H1 (cell line): Measurements from ENCODE around the gene CALD1. TPM values are rescaled to one million over a fixed set of nuclear protein-coding genes. Genes with fewer than 3 reads are reported as not detected.

ENCODE experiments used
- CTCF ChIA-PET: fragments of 300-600 bp; sonication (Branson Sonifier 250); formaldehyde crosslinking; loops from one replicate; lab custom pipeline; 2021; ENCODE audit not compliant: partially characterized antibody; lab: Charles Lee
- POLR2A ChIA-PET: fragments of 300-600 bp; sonication (Branson Sonifier 250); formaldehyde crosslinking; loops from one replicate; lab custom pipeline; 2021; ENCODE audit warnings: inconsistent platforms; ENCODE audit not compliant: partially characterized antibody; lab: Charles Lee
- DNase-seq, 2 experiments: peaks; one replicate each; pipeline versions ENCODE4 v3.0.0 to v3.0.0-alpha.2; 2010 to 2022; ENCODE audit warnings: low spot score in 2 of 2, low read depth in 1 of 2, mixed read lengths in 1 of 2
- FAIRE-seq: peaks from 2 replicates; lab custom pipeline; 2011; peaks lifted over from hg19 to GRCh38; lab: Jason Lieb, UNC
- H2AFZ ChIP-seq: 2 replicates; pipeline ENCODE4 v1.8.1; 2012; ENCODE audit warnings: low read length, inconsistent platforms
- H2AK5ac ChIP-seq: 2 replicates; pipeline ENCODE4 v1.6.1; 2013; ENCODE audit warnings: low read depth, low read length
- H2BK120ac ChIP-seq: replicated peaks from 2 replicates; pipeline ENCODE3; 2013; ENCODE audit warnings: low read depth, low read length, inconsistent platforms
- H2BK12ac ChIP-seq: 2 replicates; pipeline ENCODE4 v1.6.1; 2013; ENCODE audit warnings: low read depth, low read length
- H2BK15ac ChIP-seq: 2 replicates; pipeline ENCODE4 v1.6.1; 2013; ENCODE audit warnings: low read length
- H2BK20ac ChIP-seq: 2 replicates; pipeline ENCODE4 v1.6.1; 2013; ENCODE audit warnings: low read length
- H2BK5ac ChIP-seq: 2 replicates; pipeline ENCODE4 v1.6.1; 2013; ENCODE audit warnings: low read depth, low read length
- H3K14ac ChIP-seq: 2 replicates; pipeline ENCODE4 v1.6.1; 2013; ENCODE audit warnings: inconsistent platforms; ENCODE audit not compliant: insufficient read length
- H3K18ac ChIP-seq: 2 replicates; pipeline ENCODE4 v1.6.1; 2013; ENCODE audit warnings: low read length; ENCODE audit errors: extremely low read depth
- H3K23ac ChIP-seq: 2 replicates; pipeline ENCODE4 v1.6.1; 2013; ENCODE audit warnings: inconsistent platforms; ENCODE audit not compliant: insufficient read length
- H3K23me2 ChIP-seq: 2 replicates; pipeline ENCODE4 v1.6.1; 2013; ENCODE audit warnings: low read depth, low read length
- H3K27ac ChIP-seq: 2 replicates; pipeline ENCODE4 v1.6.1; 2011; ENCODE audit warnings: low read depth, low read length, inconsistent platforms
- H3K27me3 ChIP-seq, 4 experiments: replicated peaks in 1 of 4; 1 replicate in 1 of 4; 2 replicates in 3 of 4; pipeline versions ENCODE4 v1.6.1 to v1.8.1; 2011 to 2013; ENCODE audit warnings: low read length in 3 of 4, mild to moderate bottlenecking in 3 of 4, inconsistent platforms in 2 of 4, mixed read lengths in 2 of 4, moderate library complexity in 1 of 4; ENCODE audit not compliant: control insufficient read depth in 3 of 4, insufficient read depth in 3 of 4; ENCODE audit errors: extremely low read depth in 1 of 4
- H3K36me3 ChIP-seq, 4 experiments: 2 replicates each; pipeline versions ENCODE4 v1.6.1 to v1.8.1; 2011 to 2013; ENCODE audit warnings: mild to moderate bottlenecking in 4 of 4, low read length in 3 of 4, moderate library complexity in 2 of 4, control low read depth in 1 of 4, inconsistent platforms in 1 of 4; ENCODE audit not compliant: insufficient read depth in 4 of 4, control insufficient read depth in 2 of 4
- H3K4ac ChIP-seq: replicated peaks from 2 replicates; pipeline ENCODE3; 2013; ENCODE audit warnings: low read length, low read depth, mixed read lengths, inconsistent platforms; ENCODE audit not compliant: insufficient read length
- H3K4me1 ChIP-seq, 4 experiments: replicated peaks in 1 of 4; 1 replicate in 1 of 4; 2 replicates in 3 of 4; pipeline versions ENCODE4 v1.6.1 to v1.8.1; 2011 to 2013; ENCODE audit warnings: low read length in 3 of 4, inconsistent platforms in 2 of 4, mixed read lengths in 1 of 4; ENCODE audit not compliant: insufficient read depth in 4 of 4, control insufficient read depth in 3 of 4
- H3K4me2 ChIP-seq, 2 experiments: 2 replicates each; pipeline versions ENCODE4 v1.6.1 to v1.8.1; 2011 to 2013; ENCODE audit warnings: low read depth in 2 of 2, low read length in 2 of 2, control low read depth in 1 of 2, inconsistent platforms in 1 of 2, mild to moderate bottlenecking in 1 of 2; ENCODE audit not compliant: insufficient read depth in 1 of 2
- H3K4me3 ChIP-seq, 4 experiments: fragments of 200-600, 300-600 bp in 1 of 4; sonication (generic), shearing (Covaris generic), sonication (Bioruptor Twin) in 1 of 4; 2 replicates each; pipeline versions ENCODE4 v1.5.1 to v1.8.1; 2011 to 2016; ENCODE audit warnings: low read length in 4 of 4, low read depth in 3 of 4, control low read depth in 2 of 4, inconsistent platforms in 2 of 4, mild to moderate bottlenecking in 2 of 4, mixed read lengths in 1 of 4, moderate library complexity in 1 of 4; ENCODE audit not compliant: insufficient read depth in 2 of 4; ENCODE audit errors: extremely low read depth in 1 of 4
- H3K56ac ChIP-seq: replicated peaks from 2 replicates; pipeline ENCODE3; 2013; ENCODE audit warnings: low read depth, mild to moderate bottlenecking, mixed read lengths, low read length, inconsistent platforms; ENCODE audit not compliant: insufficient read length
- H3K79me1 ChIP-seq: 2 replicates; pipeline ENCODE4 v1.6.1; 2013; ENCODE audit warnings: low read depth, low read length, control low read depth
- H3K79me2 ChIP-seq, 2 experiments: 2 replicates each; pipeline versions ENCODE4 v1.6.1 to v1.8.1; 2012 to 2013; ENCODE audit warnings: low read length in 2 of 2, mild to moderate bottlenecking in 2 of 2, inconsistent platforms in 1 of 2; ENCODE audit not compliant: insufficient read depth in 2 of 2, control insufficient read depth in 1 of 2
- H3K9ac ChIP-seq, 4 experiments: replicated peaks in 1 of 4; 1 replicate in 1 of 4; 2 replicates in 3 of 4; pipeline versions ENCODE4 v1.6.1 to v1.8.1; 2011 to 2013; ENCODE audit warnings: low read depth in 3 of 4, low read length in 3 of 4, control low read depth in 2 of 4, mild to moderate bottlenecking in 2 of 4, moderate library complexity in 2 of 4, inconsistent platforms in 1 of 4; ENCODE audit errors: extremely low read depth in 1 of 4
- H3K9me3 ChIP-seq, 2 experiments: 2 replicates each; pipeline versions ENCODE4 v1.6.1 to v1.8.1; 2012 to 2013; ENCODE audit warnings: mild to moderate bottlenecking in 2 of 2, moderate library complexity in 2 of 2, control low read depth in 1 of 2, inconsistent platforms in 1 of 2, low read depth in 1 of 2, low read length in 1 of 2, mixed read lengths in 1 of 2; ENCODE audit not compliant: insufficient read depth in 2 of 2
- H4K20me1 ChIP-seq, 2 experiments: replicated peaks in 1 of 2; 2 replicates each; pipeline versions ENCODE3 to v1.8.1; 2011 to 2013; ENCODE audit warnings: inconsistent platforms in 2 of 2, low read length in 2 of 2, mild to moderate bottlenecking in 1 of 2; ENCODE audit not compliant: insufficient read depth in 2 of 2, control insufficient read depth in 1 of 2
- H4K5ac ChIP-seq: 2 replicates; pipeline ENCODE4 v1.6.1; 2013; ENCODE audit warnings: low read length, low read depth, mixed read lengths, inconsistent platforms; ENCODE audit not compliant: insufficient read length
- H4K8ac ChIP-seq: 2 replicates; pipeline ENCODE4 v1.8.0; 2013; ENCODE audit warnings: mild to moderate bottlenecking, moderate library complexity, low read length, inconsistent platforms; ENCODE audit not compliant: insufficient read depth; ENCODE audit errors: extremely low read depth
- H4K91ac ChIP-seq: replicated peaks from 2 replicates; pipeline ENCODE3; 2013; ENCODE audit warnings: low read length, mixed read lengths, inconsistent platforms; ENCODE audit not compliant: insufficient read length
- EGR1 ChIP-seq: IDR thresholded peaks from 2 replicates; pipeline ENCODE4 v1.6.1; 2011; ENCODE audit warnings: low read depth, low read length, borderline replicate concordance
- FOSL1 ChIP-seq: IDR thresholded peaks from 2 replicates; pipeline ENCODE4 v1.6.1; 2011; ENCODE audit warnings: mild to moderate bottlenecking, low read depth, low read length, moderate library complexity; ENCODE audit not compliant: insufficient read depth
- POLR2A ChIP-seq, 2 experiments: IDR thresholded peaks; 1 replicate in 1 of 2; 2 replicates in 1 of 2; pipeline ENCODE4 v1.6.1; 2011; ENCODE audit warnings: low read depth in 2 of 2, low read length in 2 of 2, mild to moderate bottlenecking in 2 of 2; ENCODE audit errors: control extremely low read depth in 1 of 2
- POLR2AphosphoS5 ChIP-seq: IDR thresholded peaks from 2 replicates; pipeline ENCODE4 v1.6.1; 2011; ENCODE audit warnings: low read depth, low read length
- RBBP5 ChIP-seq: IDR thresholded peaks from 2 replicates; pipeline ENCODE4 v1.7.1; 2012; ENCODE audit warnings: low read depth, mild to moderate bottlenecking, inconsistent platforms, low read length, moderate library complexity, borderline replicate concordance
- RNF2 ChIP-seq: fragments of 200-900, 300-1000 bp; sonication (generic); IDR thresholded peaks from 2 replicates; pipeline ENCODE4 v1.7.1; 2016; ENCODE audit warnings: borderline replicate concordance, low read depth, mild to moderate bottlenecking, antibody characterized with exemption, low read length; ENCODE audit not compliant: poor library complexity, severe bottlenecking; ENCODE audit errors: missing control alignments
- SIRT6 ChIP-seq: IDR thresholded peaks from one replicate; pipeline ENCODE4 v1.7.1; 2012; ENCODE audit warnings: low read length, inconsistent platforms
- TAF1 ChIP-seq: IDR thresholded peaks from 2 replicates; pipeline ENCODE4 v1.6.1; 2011; ENCODE audit warnings: mild to moderate bottlenecking, low read depth, low read length
- TAF7 ChIP-seq: optimal IDR thresholded peaks from 2 replicates; pipeline ENCODE3; 2011; ENCODE audit warnings: low read depth, mild to moderate bottlenecking, inconsistent platforms, low read length, moderate library complexity, borderline replicate concordance
- WGBS, 2 experiments: shearing (Covaris generic) in 1 of 2; methylation state at CpG; one replicate each; pipeline versions ENCODE4 v1.1.6 to v1.1.7; 2013 to 2015; ENCODE audit warnings: low lambda C conversion rate in 2 of 2, mixed read lengths in 2 of 2, inconsistent platforms in 1 of 2, low coverage in 1 of 2, missing lambda C conversion rate in 1 of 2; ENCODE audit not compliant: insufficient replicate concordance in 2 of 2, insufficient coverage in 1 of 2, insufficient read length in 1 of 2; ENCODE audit errors: extremely low coverage in 1 of 2, missing lambda C conversion rate in 1 of 2; 5-methylcytosine and 5-hydroxymethylcytosine counted together
- polyA plus RNA-seq, 7 experiments: library from polyadenylated mRNA; depleted of rRNA in 3 of 7; stranded (reverse) in 5 of 7; unstranded in 2 of 7; fragments of >200 nt in 5 of 7; fragments of 200-250 nt in 2 of 7; gene quantifications; 1 replicate in 5 of 7; 2 replicates in 1 of 7; 4 replicates in 1 of 7; pipeline versions ENCODE4 v1.2.1 to v1.2.3, GENCODE V29; 2011 to 2013; ENCODE audit warnings: missing spikeins in 2 of 7, mixed read lengths in 2 of 7
- total RNA-seq: library from RNA; stranded (reverse); fragmentation: NEBNext Ultra II Directional; extraction: Animal tissue kit (Norgen Biotek cat#: 25700); gene quantifications from 2 replicates; pipeline ENCODE4 v1.2.1, GENCODE V29; 2021
- TF ChIP-seq, protein P1 (sequence below): IDR thresholded peaks from 2 replicates; pipeline ENCODE4 v1.6.1; 2012; ENCODE audit warnings: low read length, inconsistent platforms

Gene CALD1
- total and polyA plus RNA-seq, 2 of the 8 experiments (the other 6 are each of a cell fraction or from before 2014, with no cell fraction given), result 34.3 to 177 TPM

DNA sequence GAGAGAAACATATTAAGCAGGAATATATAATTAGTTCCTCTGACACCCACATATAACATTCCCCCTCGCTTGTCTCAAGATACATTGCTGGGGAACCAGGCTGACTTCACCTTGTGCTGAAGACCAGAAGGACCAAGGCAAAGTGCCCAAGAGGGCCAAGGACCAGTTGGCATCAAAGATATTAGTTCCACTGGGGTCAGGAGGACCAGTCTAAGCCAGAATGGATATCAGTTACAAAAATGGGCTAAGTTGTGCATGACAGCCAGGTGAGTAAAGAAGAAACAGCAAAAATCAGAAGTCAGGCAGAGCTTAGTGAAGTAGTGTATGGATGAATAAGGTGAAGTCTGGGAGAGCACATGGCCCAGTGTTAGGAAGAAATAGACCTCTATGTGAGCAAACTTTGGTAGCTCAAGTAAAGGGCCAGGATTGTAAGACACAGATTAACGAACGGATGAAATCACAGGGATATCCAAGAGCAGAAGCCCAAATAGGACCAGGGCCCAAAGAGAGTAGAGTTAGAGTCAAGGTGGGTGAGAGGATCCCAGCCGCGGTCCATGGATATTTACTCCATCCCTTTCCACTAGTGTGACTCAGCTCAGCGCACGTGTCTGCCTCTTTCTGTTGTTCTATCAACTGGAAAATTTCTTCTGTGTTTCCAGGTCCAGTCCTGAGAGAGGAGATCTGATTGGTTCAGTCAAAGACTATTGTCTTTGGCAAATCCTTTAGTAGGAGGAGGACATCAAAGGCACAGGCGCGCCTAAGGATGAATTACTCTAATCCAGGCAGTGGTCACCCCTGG is 5.0 kb downstream of the CALD1 start:
- no peak overlapping the region for H3K9ac ChIP-seq
- no peak overlapping the region for H3K4me3 ChIP-seq
- WGBS, 2 experiments, result 86% methylated on average over 9 of the region's 9 CpGs; no CpG with 5 or more reads in 1 of the 2 experiments
- TF ChIP-seq SIRT6, result no peak
- no peak for TF ChIP-seq RBBP5
- TF ChIP-seq TAF1, result no peak
- TF ChIP-seq, protein P1, sequence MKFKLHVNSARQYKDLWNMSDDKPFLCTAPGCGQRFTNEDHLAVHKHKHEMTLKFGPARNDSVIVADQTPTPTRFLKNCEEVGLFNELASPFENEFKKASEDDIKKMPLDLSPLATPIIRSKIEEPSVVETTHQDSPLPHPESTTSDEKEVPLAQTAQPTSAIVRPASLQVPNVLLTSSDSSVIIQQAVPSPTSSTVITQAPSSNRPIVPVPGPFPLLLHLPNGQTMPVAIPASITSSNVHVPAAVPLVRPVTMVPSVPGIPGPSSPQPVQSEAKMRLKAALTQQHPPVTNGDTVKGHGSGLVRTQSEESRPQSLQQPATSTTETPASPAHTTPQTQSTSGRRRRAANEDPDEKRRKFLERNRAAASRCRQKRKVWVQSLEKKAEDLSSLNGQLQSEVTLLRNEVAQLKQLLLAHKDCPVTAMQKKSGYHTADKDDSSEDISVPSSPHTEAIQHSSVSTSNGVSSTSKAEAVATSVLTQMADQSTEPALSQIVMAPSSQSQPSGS, result no peak
- peak; percentile 69 for TF ChIP-seq POLR2AphosphoS5
- no peak for TF ChIP-seq TAF7
- TF ChIP-seq EGR1, result no peak
- peak in 1 of 2 experiments; percentile 86; a peak in 2 of 3 replicates for TF ChIP-seq POLR2A (IDR thresholded peaks at IDR 0.05; ENCODE audit: control extremely low read depth in 1 of 2, low read depth in 2 of 2, low read length in 2 of 2)
- TF ChIP-seq FOSL1, result no peak
- TF ChIP-seq RNF2, result no peak

More for the DNA sequence above, 5.0 kb downstream of the CALD1 start:
- H2AK5ac ChIP-seq, result no peak overlapping the region; the same call in 1 of the 2 replicates
- peaks cover 0 to 5% (median 0%) of the 10 kb centered on the region in 4 experiments; a peak in 3 of 8 replicates for H3K36me3 ChIP-seq
- no peak overlapping the region for H2AFZ ChIP-seq
- H4K91ac ChIP-seq, result no peak overlapping the region
- 0 out of 2 replicates have a peak, but pooled peaks cover 2% of the 10 kb centered on the region for H3K23me2 ChIP-seq
- DNase-seq, result peak in 1 of 2 experiments; percentile 20
- H3K18ac ChIP-seq, result no peak overlapping the region
- H3K23ac ChIP-seq, result no peak overlapping the region
- H3K27ac ChIP-seq, result no peak overlapping the region
- no peak overlapping the region for H3K14ac ChIP-seq
- no peak overlapping the region for H2BK5ac ChIP-seq
- no peak overlapping the region for H2BK120ac ChIP-seq
- H3K4ac ChIP-seq, result no peak overlapping the region
- no peak overlapping the region for H4K8ac ChIP-seq
- peaks cover 3% of the 10 kb centered on the region; the same call in 1 of the 2 replicates for H3K79me1 ChIP-seq
- FAIRE-seq, result no peak
- peaks cover 0 to 75% of the 10 kb centered on the region in 2 experiments; a peak in 2 of 4 replicates for H3K79me2 ChIP-seq
- no peaks in the 10 kb centered on the region for H3K27me3 ChIP-seq
- no peak overlapping the region for H4K5ac ChIP-seq
- no peak overlapping the region for H2BK20ac ChIP-seq
- CTCF ChIA-PET, result interaction anchor here (0.8 to 1.4 kb wide), 3 partner anchors 12 to 150 kb away, joined by 3 to 4 read pairs (median 3); no protein-coding TSS in a partner anchor
- POLR2A ChIA-PET, result interaction anchor here (0.9 to 2.4 kb wide), 6 partner anchors 15 to 67 kb away, joined by 3 to 8 read pairs (median 4); no protein-coding TSS in a partner anchor
- peaks cover 3 to 8% (median 5%) of the 10 kb centered on the region in 4 experiments; a peak in 5 of 7 replicates for H3K4me1 ChIP-seq
- no peak overlapping the region for H2BK12ac ChIP-seq
- H3K56ac ChIP-seq, result no peak overlapping the region
- no peak overlapping the region; a peak in 1 of 4 replicates for H3K4me2 ChIP-seq
- H4K20me1 ChIP-seq, result no peaks in the 10 kb centered on the region
- H3K9me3 ChIP-seq, result no peaks in the 10 kb centered on the region
- H2BK15ac ChIP-seq, result no peak overlapping the region
